RWPE2 (cell line): ENCODE measurements around the gene UTP25.

Source experiments
- ATAC-seq: fragments of 200-7000 bp; cut with Tn5 transposase; 3 replicates; pipeline ENCODE4 v1.9.1; 2021; ENCODE audit warnings: low read depth
- DNase-seq: peaks from one replicate; pipeline ENCODE4 v3.0.0-alpha.2; 2020; ENCODE audit warnings: low spot score
- H3K27ac ChIP-seq: fragments of 450-650 bp; 2 replicates; pipeline ENCODE4 v1.5.1; 2017; ENCODE audit warnings: mild to moderate bottlenecking; ENCODE audit not compliant: poor library complexity, severe bottlenecking
- H3K27me3 ChIP-seq: fragments of 250-450 bp; sonication (Bioruptor Pico); 2 replicates; pipeline ENCODE4 v1.5.1; 2021; ENCODE audit warnings: mild to moderate bottlenecking, moderate library complexity; ENCODE audit not compliant: insufficient read depth, poor library complexity, severe bottlenecking
- H3K36me3 ChIP-seq: fragments of 250-450 bp; sonication (Bioruptor Pico); 2 replicates; pipeline ENCODE4 v1.5.1; 2020; ENCODE audit warnings: low read depth, mild to moderate bottlenecking, moderate library complexity
- H3K4me1 ChIP-seq: fragments of 250-450 bp; sonication (Bioruptor Pico); 2 replicates; pipeline ENCODE4 v1.5.1; 2021; ENCODE audit warnings: mild to moderate bottlenecking, moderate library complexity; ENCODE audit not compliant: insufficient read depth, poor library complexity, severe bottlenecking
- H3K4me3 ChIP-seq: fragments of 250-450 bp; sonication (Bioruptor Pico); 2 replicates; pipeline ENCODE4 v1.5.1; 2021; ENCODE audit warnings: mild to moderate bottlenecking, moderate library complexity; ENCODE audit not compliant: severe bottlenecking
- H3K9me3 ChIP-seq: fragments of 250-450 bp; sonication (Bioruptor Pico); 2 replicates; pipeline ENCODE4 v1.5.1; 2021; ENCODE audit warnings: mild to moderate bottlenecking, moderate library complexity; ENCODE audit not compliant: severe bottlenecking
- TF ChIP-seq, protein P1 (sequence below): fragments of 450-650 bp; IDR thresholded peaks from one replicate; pipeline ENCODE4 v1.5.1; 2017; ENCODE audit warnings: mild to moderate bottlenecking, moderate library complexity; ENCODE audit not compliant: poor library complexity, severe bottlenecking

The UTP25 gene

DNA sequence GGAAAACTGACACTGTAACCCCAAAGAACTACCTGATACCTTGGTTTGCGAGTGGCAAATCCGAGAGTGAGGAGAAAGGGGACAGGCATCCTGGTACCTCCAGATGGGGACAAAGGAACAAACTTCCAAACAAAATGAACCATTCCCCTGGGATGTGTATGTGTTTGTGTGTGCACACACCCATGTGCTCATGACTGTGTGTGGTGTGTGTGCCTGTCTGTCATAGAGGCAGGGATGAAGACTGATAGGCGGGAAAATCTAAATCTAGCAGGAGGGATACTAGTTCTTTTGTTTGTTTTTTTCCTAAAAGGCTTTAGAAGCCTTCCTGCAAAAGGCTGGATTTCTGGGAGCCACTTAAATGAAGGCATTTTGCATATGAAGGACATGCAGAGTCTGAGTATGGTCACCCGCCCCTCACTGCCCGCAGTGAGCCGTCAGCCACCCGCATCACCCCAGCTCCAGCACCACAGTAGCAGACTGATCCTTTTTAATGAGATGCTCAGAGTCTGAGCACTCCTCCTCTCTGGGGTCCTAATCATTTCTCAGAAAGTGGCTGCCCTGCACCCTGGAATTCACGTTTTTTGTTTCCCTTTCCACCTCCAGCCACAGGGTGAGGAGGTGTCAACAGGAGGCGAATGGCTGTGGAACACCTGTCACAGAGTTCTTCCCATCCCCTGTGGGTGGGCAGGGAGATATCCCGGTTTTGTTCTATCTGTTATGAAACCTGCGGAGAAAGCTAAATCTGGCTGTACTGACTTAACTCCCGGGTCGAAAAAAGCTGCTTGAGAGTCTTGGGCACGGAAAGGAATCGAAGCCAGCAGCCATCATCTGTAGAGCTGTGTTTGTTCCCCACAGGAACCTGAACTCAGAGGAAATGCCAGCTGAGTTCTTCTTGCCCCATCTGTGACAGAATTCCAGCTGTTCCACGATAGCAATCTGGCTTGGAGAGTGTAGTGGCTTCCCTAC, 34.9 kb downstream of the UTP25 start:
- Histone ChIP-seq H3K4me1 (peaks cover 2% of the 10 kb centered on the region), H3K27me3 (no peaks in the 10 kb centered on the region), H3K4me3 (no peak overlapping the region), H3K27ac (no peak overlapping the region), H3K36me3 (no peaks in the 10 kb centered on the region), H3K9me3 (no peaks in the 10 kb centered on the region)
- TF ChIP-seq, protein P1, sequence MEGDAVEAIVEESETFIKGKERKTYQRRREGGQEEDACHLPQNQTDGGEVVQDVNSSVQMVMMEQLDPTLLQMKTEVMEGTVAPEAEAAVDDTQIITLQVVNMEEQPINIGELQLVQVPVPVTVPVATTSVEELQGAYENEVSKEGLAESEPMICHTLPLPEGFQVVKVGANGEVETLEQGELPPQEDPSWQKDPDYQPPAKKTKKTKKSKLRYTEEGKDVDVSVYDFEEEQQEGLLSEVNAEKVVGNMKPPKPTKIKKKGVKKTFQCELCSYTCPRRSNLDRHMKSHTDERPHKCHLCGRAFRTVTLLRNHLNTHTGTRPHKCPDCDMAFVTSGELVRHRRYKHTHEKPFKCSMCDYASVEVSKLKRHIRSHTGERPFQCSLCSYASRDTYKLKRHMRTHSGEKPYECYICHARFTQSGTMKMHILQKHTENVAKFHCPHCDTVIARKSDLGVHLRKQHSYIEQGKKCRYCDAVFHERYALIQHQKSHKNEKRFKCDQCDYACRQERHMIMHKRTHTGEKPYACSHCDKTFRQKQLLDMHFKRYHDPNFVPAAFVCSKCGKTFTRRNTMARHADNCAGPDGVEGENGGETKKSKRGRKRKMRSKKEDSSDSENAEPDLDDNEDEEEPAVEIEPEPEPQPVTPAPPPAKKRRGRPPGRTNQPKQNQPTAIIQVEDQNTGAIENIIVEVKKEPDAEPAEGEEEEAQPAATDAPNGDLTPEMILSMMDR = no peak
- no peak for ATAC-seq
- DNase-seq = no peak

DNA sequence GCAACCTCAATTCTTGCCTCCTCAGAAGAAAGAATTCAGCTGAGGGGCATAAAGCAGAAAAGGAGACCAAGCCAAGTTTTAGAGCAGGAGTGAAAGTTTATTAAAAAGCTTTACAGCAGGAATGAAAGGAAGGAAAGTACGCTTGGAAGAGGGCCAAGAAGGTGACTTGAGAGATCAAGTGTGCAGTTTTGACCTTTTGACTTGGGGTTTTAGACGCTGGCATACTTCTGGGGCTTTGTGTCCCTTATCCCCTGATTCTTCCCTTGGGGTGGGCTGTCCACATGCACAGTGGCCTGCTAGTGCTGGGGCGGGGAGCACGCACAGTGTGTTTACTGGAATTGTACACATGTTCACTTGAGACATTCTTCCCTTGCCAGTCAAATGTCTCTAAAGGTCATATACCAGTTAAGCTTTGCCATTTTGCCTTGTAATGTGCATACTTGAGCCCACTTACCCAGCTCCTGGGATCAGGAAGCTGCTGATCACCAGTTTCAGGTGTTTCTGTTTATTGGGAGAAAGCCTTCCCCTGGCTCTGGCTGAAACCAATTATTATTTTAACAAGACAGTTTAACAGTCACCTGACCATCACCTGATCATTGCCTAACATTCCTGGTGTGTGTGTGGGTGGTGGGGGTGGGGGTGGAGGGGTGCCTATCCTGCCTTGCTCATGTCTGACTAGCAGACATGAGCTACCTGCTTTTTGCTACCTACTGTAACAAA, 36.2 kb downstream of the UTP25 start:
- peak overlapping the region; percentile 38 for H3K27ac ChIP-seq
- TF ChIP-seq, protein P1 = no peak
- no peaks in the 10 kb centered on the region for H3K9me3 ChIP-seq
- H3K27me3 ChIP-seq = no peaks in the 10 kb centered on the region
- no peaks in the 10 kb centered on the region for H3K36me3 ChIP-seq
- H3K4me3 ChIP-seq = no peak overlapping the region
- ATAC-seq (no peak), DNase-seq (no peak)
- peaks cover 2% of the 10 kb centered on the region for H3K4me1 ChIP-seq

DNA sequence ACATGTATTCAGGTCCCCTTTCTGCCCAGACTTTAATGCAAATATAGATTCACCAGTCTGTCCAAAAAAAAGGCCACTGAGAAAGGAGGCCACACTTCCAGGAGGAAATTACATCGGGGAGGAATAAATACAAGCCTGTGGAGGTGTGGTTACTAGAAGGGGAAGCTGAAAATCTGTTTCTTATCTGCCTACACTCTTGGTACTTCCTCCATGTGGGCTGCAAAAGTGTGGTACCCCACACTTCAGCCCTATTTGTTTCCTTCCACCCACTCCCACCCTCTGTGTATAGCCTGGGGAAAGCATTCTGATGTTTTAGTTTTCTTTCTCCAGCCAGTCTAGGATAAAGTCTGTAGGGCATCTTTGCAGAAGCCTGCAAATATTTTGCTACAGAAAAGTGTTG, 38.4 kb downstream of the UTP25 start:
- no peaks in the 10 kb centered on the region for H3K36me3 ChIP-seq
- no peak overlapping the region for H3K27ac ChIP-seq
- TF ChIP-seq, protein P1 = no peak
- no peak overlapping the region for H3K4me3 ChIP-seq
- H3K27me3 ChIP-seq = no peaks in the 10 kb centered on the region
- no peaks in the 10 kb centered on the region for H3K9me3 ChIP-seq
- DNase-seq = no peak
- ATAC-seq = no peak
- H3K4me1 ChIP-seq = peaks cover 2% of the 10 kb centered on the region

DNA sequence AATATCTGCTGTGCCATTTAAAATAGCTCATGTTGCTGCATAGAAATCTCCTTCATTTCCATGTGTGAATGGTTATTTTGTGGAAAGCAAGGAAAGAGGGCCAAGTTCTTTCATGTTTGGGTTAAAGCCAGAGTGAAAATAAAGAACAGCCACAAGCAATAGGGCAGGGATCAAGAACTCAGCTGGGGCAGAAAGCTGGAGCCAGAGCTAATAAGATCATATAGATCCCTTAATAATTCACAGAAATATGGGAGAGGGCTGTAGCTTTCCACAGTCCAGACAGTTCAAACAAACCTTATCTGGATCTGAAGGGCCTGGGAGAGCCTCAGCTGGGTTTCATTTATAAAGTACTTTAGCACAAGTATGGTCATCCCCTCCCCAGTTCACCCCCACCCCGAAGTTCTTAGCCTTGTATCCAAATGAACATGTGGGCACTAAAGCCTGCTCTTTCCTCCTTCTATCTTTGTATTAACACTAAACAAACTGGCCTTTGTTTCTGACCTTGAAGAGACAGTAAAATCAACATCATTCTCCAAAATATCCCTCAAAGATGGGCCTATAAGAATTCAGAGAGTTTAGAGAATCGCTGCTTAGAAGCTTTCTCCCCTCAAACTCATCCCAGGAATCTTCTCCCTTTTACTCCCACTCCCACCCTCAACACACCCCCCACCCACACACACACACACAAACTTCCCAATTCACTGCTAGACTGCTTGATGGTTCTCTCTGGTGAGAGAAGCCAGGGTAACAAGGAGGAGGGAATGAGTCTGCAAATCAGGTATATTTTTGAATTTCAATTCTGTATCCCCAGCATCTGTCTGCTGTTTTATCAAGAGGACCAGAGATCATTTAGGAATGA, 41.7 kb downstream of the UTP25 start:
- Histone ChIP-seq H3K27me3 (no peaks in the 10 kb centered on the region), H3K4me1 (peaks cover 22% of the 10 kb centered on the region), H3K4me3 (no peak overlapping the region), H3K36me3 (no peaks in the 10 kb centered on the region), H3K27ac (no peak overlapping the region), H3K9me3 (no peaks in the 10 kb centered on the region)
- DNase-seq (no peak), ATAC-seq (no peak)
- TF ChIP-seq, protein P1 = no peak
